Memory B cell (primary cell): ENCODE measurements around the gene ELOVL2.
"Not testable (repeated sequence)": the region's sequence is repeated elsewhere in the genome, so short reads cannot be mapped to it uniquely, and the experiment has no call there.

ENCODE experiments used
- ATAC-seq: fragments of 150-1000 bp; cut with Tn5 transposase; 2 replicates; pipeline ENCODE4 v1.10.0; 2021; ENCODE audit warnings: low read depth, mild to moderate bottlenecking, moderate library complexity
- DNase-seq, 2 donors: peaks; one replicate each; pipeline ENCODE4 v3.0.0; 2022; ENCODE audit warnings: low spot score in 2 of 2
- H3K27ac Mint-ChIP-seq: one replicate; pipeline ENCODE4 v1.8.0; 2022; ENCODE audit warnings: mild to moderate bottlenecking, moderate library complexity, mixed read lengths
- H3K27me3 Mint-ChIP-seq: one replicate; pipeline ENCODE4 v1.8.0; 2022; ENCODE audit warnings: mixed read lengths
- H3K36me3 Mint-ChIP-seq: one replicate; pipeline ENCODE4 v1.8.0; 2022; ENCODE audit warnings: mild to moderate bottlenecking, mixed read lengths
- H3K4me1 Mint-ChIP-seq: one replicate; pipeline ENCODE4 v1.8.0; 2022; ENCODE audit warnings: mixed read lengths
- H3K4me3 Mint-ChIP-seq: one replicate; pipeline ENCODE4 v1.8.0; 2022; ENCODE audit warnings: mild to moderate bottlenecking, moderate library complexity, mixed read lengths
- H3K9me3 Mint-ChIP-seq: one replicate; pipeline ENCODE4 v1.8.0; 2022; ENCODE audit warnings: mixed read lengths

The ELOVL2 gene

GRCh38 chr6:11007715-11008608 lies 36.1 kb downstream of the ELOVL2 start:
- DNase-seq = no peak
- Mint-ChIP-seq H3K36me3 (no peaks in the 10 kb centered on the region), H3K27ac (no peak overlapping the region), H3K4me3 (no peak overlapping the region), H3K27me3 (peaks cover 16% of the 10 kb centered on the region), H3K4me1 (no peaks in the 10 kb centered on the region), H3K9me3 (no peaks in the 10 kb centered on the region)
- ATAC-seq = no peak

- Mint-ChIP-seq H3K4me3 (no peak overlapping the region), H3K9me3 (no peaks in the 10 kb centered on the region), H3K4me1 (no peaks in the 10 kb centered on the region), H3K27ac (no peak overlapping the region), H3K36me3 (no peaks in the 10 kb centered on the region), H3K27me3 (peaks cover 14% of the 10 kb centered on the region)
- no peak for DNase-seq
- ATAC-seq = no peak
Measured at GRCh38 chr6:11006061-11006460, 38.0 kb downstream of the ELOVL2 start.

- H3K4me1 Mint-ChIP-seq, DNase-seq, H3K27ac Mint-ChIP-seq, ATAC-seq, H3K4me3 Mint-ChIP-seq, H3K36me3 Mint-ChIP-seq, H3K9me3 Mint-ChIP-seq: not testable (repeated sequence)
- H3K27me3 Mint-ChIP-seq = peaks cover 14% of the 10 kb centered on the region
Measured at GRCh38 chr6:11003297-11003696, 40.8 kb downstream of the ELOVL2 start.

GRCh38 chr6:11002176-11002575 lies 41.9 kb downstream of the ELOVL2 start:
- Mint-ChIP-seq H3K4me1 (no peaks in the 10 kb centered on the region), H3K27ac (no peak overlapping the region), H3K36me3 (no peaks in the 10 kb centered on the region), H3K9me3 (no peaks in the 10 kb centered on the region), H3K4me3 (no peak overlapping the region), H3K27me3 (peaks cover 11% of the 10 kb centered on the region)
- ATAC-seq (no peak), DNase-seq (no peak)

GRCh38 chr6:10999994-11000393 lies 44.1 kb downstream of the ELOVL2 start:
- ATAC-seq (no peak), DNase-seq (no peak)
- Mint-ChIP-seq H3K27ac (no peak overlapping the region), H3K4me3 (no peak overlapping the region), H3K27me3 (peaks cover 11% of the 10 kb centered on the region), H3K36me3 (no peaks in the 10 kb centered on the region), H3K4me1 (no peaks in the 10 kb centered on the region), H3K9me3 (no peaks in the 10 kb centered on the region)

GRCh38 chr6:10995114-10995707 lies 48.9 kb downstream of the ELOVL2 start:
- no peak overlapping the region for H3K27ac Mint-ChIP-seq
- H3K4me3 Mint-ChIP-seq = no peak overlapping the region
- peaks cover 7% of the 10 kb centered on the region for H3K27me3 Mint-ChIP-seq
- ATAC-seq (no peak), DNase-seq (no peak)
- H3K9me3 Mint-ChIP-seq = no peaks in the 10 kb centered on the region
- no peaks in the 10 kb centered on the region for H3K36me3 Mint-ChIP-seq
- no peaks in the 10 kb centered on the region for H3K4me1 Mint-ChIP-seq

- Mint-ChIP-seq H3K9me3 (no peaks in the 10 kb centered on the region), H3K36me3 (no peaks in the 10 kb centered on the region), H3K4me3 (no peak overlapping the region), H3K27me3 (peaks cover 2% of the 10 kb centered on the region), H3K27ac (no peak overlapping the region), H3K4me1 (no peaks in the 10 kb centered on the region)
- DNase-seq = no peak
- ATAC-seq = no peak
Measured at GRCh38 chr6:10993896-10994295, 50.2 kb downstream of the ELOVL2 start.

- peaks cover 3% of the 10 kb centered on the region for H3K9me3 Mint-ChIP-seq
- H3K4me3 Mint-ChIP-seq = no peak overlapping the region
- H3K4me1 Mint-ChIP-seq = no peaks in the 10 kb centered on the region
- H3K27me3 Mint-ChIP-seq = peaks cover 4% of the 10 kb centered on the region
- peaks cover 2% of the 10 kb centered on the region for H3K36me3 Mint-ChIP-seq
- ATAC-seq (no peak), DNase-seq (no peak)
- no peak overlapping the region for H3K27ac Mint-ChIP-seq
Measured at GRCh38 chr6:10991115-10991514, 53.0 kb downstream of the ELOVL2 start.

- ATAC-seq (no peak), DNase-seq (no peak)
- H3K9me3 Mint-ChIP-seq = peaks cover 3% of the 10 kb centered on the region
- H3K36me3 Mint-ChIP-seq = peaks cover 2% of the 10 kb centered on the region
- peaks cover 4% of the 10 kb centered on the region for H3K27me3 Mint-ChIP-seq
- H3K4me1 Mint-ChIP-seq = no peaks in the 10 kb centered on the region
- H3K4me3 Mint-ChIP-seq = no peak overlapping the region
- no peak overlapping the region for H3K27ac Mint-ChIP-seq
Measured at GRCh38 chr6:10989587-10989986, 54.5 kb downstream of the ELOVL2 start.

- ATAC-seq, H3K27ac Mint-ChIP-seq, DNase-seq, H3K4me3 Mint-ChIP-seq, H3K9me3 Mint-ChIP-seq, H3K4me1 Mint-ChIP-seq, H3K27me3 Mint-ChIP-seq, H3K36me3 Mint-ChIP-seq: not testable (repeated sequence)
Measured at GRCh38 chr6:10984959-10985358, 59.1 kb downstream of the ELOVL2 start.

- ATAC-seq (no peak), DNase-seq (no peak)
- Mint-ChIP-seq H3K4me3 (no peak overlapping the region), H3K9me3 (peaks cover 2% of the 10 kb centered on the region), H3K4me1 (no peaks in the 10 kb centered on the region), H3K27me3 (peaks cover 9% of the 10 kb centered on the region), H3K36me3 (no peaks in the 10 kb centered on the region), H3K27ac (no peak overlapping the region)
Measured at GRCh38 chr6:10981409-10981808, 62.7 kb downstream of the ELOVL2 start.

GRCh38 chr6:10979603-10980002 lies 64.5 kb downstream of the ELOVL2 start:
- Mint-ChIP-seq H3K27ac (no peak overlapping the region), H3K9me3 (peaks cover 2% of the 10 kb centered on the region), H3K27me3 (peaks cover 9% of the 10 kb centered on the region), H3K4me1 (no peaks in the 10 kb centered on the region), H3K4me3 (no peak overlapping the region), H3K36me3 (no peaks in the 10 kb centered on the region)
- no peak for DNase-seq
- no peak for ATAC-seq

GRCh38 chr6:10977231-10977968 lies 66.7 kb downstream of the ELOVL2 start:
- H3K4me3 Mint-ChIP-seq = no peak overlapping the region
- no peak overlapping the region for H3K27ac Mint-ChIP-seq
- no peaks in the 10 kb centered on the region for H3K36me3 Mint-ChIP-seq
- H3K9me3 Mint-ChIP-seq = peaks cover 2% of the 10 kb centered on the region
- H3K27me3 Mint-ChIP-seq = peaks cover 7% of the 10 kb centered on the region
- H3K4me1 Mint-ChIP-seq = no peaks in the 10 kb centered on the region
- no peak for ATAC-seq
- no peak for DNase-seq

- ATAC-seq = no peak
- no peak overlapping the region for H3K4me3 Mint-ChIP-seq
- H3K9me3 Mint-ChIP-seq = peaks cover 2% of the 10 kb centered on the region
Measured at GRCh38 chr6:10976571-10976970, 67.5 kb downstream of the ELOVL2 start.

More at GRCh38 chr6:10976571-10976970, 67.5 kb downstream of the ELOVL2 start:
- DNase-seq = no peak
- Mint-ChIP-seq H3K27me3 (peaks cover 7% of the 10 kb centered on the region), H3K36me3 (no peaks in the 10 kb centered on the region), H3K27ac (no peak overlapping the region), H3K4me1 (no peaks in the 10 kb centered on the region)
